ENCODE data around the gene TIMM17A.

DNA sequence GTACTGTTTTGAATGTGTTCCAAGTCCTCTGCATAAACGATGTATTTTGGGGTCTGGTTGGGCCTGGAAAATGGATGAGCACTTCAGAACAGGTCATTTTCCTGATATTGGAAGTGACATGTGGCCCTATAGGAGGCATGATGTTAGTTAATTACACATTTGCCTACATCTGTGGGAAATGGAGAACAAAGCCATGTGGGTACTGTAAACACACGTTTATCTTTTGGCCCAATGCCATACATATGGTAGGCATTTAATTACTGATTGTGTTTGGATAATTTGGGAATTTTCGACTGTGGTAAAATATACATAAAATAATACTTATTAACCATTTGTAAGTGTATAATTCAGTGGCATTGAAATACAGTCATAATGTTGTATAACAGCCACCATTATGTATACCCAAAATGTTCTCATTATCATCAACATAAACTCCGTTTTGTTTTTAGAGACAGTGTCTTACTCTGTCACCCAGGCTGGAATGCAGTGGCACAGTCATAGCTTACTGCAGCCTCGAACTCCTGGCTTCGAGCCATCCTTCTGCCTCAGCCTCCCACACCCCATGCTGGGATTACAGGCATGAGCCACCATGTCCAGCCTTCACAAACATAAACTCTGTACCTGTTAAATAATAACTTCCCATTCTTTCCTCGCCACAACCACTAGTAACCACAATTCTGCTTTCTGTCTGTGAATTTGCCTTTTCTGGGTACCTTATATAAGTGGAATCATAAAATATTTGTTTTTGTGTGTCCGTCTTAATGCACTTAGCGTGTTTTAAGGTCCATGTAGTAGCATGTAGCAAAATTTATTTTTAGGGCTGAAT lies 15.2 kb downstream of the TIMM17A start:
- TF ChIP-seq, protein P1, sequence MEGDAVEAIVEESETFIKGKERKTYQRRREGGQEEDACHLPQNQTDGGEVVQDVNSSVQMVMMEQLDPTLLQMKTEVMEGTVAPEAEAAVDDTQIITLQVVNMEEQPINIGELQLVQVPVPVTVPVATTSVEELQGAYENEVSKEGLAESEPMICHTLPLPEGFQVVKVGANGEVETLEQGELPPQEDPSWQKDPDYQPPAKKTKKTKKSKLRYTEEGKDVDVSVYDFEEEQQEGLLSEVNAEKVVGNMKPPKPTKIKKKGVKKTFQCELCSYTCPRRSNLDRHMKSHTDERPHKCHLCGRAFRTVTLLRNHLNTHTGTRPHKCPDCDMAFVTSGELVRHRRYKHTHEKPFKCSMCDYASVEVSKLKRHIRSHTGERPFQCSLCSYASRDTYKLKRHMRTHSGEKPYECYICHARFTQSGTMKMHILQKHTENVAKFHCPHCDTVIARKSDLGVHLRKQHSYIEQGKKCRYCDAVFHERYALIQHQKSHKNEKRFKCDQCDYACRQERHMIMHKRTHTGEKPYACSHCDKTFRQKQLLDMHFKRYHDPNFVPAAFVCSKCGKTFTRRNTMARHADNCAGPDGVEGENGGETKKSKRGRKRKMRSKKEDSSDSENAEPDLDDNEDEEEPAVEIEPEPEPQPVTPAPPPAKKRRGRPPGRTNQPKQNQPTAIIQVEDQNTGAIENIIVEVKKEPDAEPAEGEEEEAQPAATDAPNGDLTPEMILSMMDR (conservative IDR thresholded peaks at IDR 0.05; ENCODE audit: low read depth, low read length) = no peak
- no peak for TF ChIP-seq EZH2 (IDR thresholded peaks at IDR 0.05; ENCODE audit: borderline replicate concordance, low read depth, low read length, poor library complexity, severe bottlenecking)
